GM06990 (cell line): ENCODE measurements around the gene ATG101.

Source experiments
- DNase-seq: peaks from one replicate; pipeline ENCODE4 v3.0.0-alpha.2; 2011; ENCODE audit not compliant: insufficient read length; ENCODE audit errors: extremely low read depth
- H3K27me3 ChIP-seq: replicated peaks from 2 replicates; pipeline ENCODE4 v1.6.0; 2011; ENCODE audit warnings: low read length; ENCODE audit not compliant: control insufficient read depth, insufficient read depth
- H3K36me3 ChIP-seq: 2 replicates; pipeline ENCODE4 v1.5.1; 2011; ENCODE audit warnings: low read length; ENCODE audit not compliant: control insufficient read depth, insufficient read depth
- H3K4me3 ChIP-seq: replicated peaks from 2 replicates; pipeline ENCODE4 v1.5.1; 2011; ENCODE audit warnings: low read depth, mild to moderate bottlenecking, control low read depth, low read length
- TF ChIP-seq, protein P1 (sequence below): IDR thresholded peaks from 2 replicates; pipeline ENCODE4 v1.5.1; 2011; ENCODE audit warnings: low read length, control low read depth, mild to moderate bottlenecking, inconsistent platforms; ENCODE audit not compliant: insufficient read depth, poor library complexity, severe bottlenecking

The ATG101 gene

DNA sequence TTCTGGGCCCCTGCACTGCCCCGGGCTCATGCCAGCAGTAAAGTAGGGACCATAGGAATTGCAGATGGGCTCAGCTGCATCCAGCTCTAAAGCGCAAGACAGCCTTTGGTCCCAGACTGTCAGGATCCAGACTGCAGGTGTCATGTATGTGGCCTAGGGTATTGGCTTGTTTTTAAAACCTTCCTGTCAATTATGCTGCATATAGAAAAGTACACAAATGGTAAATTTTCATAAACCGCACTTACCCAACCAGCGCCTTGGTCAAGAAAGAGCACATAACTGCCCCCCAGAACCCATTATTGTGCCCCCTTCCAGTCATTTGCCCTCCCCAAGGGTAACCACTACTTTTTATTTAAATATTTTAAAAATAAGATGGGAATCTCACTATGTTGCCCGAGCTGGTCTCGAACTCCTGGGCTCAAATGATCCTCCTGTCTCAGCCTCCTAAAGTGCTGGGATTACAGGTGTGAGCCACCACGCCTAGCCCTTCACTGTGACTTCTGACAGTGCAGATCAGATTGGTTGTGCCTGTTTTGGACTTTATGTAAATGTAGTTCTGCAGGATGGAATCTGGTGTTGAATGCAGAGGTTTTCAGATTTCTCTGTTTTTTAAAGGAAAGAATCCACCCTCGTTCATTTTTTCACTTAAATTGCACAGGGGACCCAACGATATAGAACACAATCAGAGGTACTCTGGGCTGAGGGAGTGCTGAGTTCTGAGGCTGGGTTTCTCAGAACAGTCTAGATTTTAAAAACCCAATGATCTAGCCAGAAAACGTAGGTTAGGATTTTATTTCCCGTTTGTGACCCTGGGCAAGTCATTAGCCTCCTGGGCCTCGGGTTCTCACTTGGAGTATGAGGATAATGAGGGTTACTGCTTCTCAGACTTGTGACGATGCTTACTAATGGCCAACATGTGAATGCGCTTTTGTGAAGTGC, 11.9 kb upstream of the ATG101 start:
- Histone ChIP-seq H3K27me3 (no peaks in the 10 kb centered on the region), H3K36me3 (no peaks in the 10 kb centered on the region), H3K4me3 (no peak overlapping the region)
- DNase-seq: no peak
- TF ChIP-seq, protein P1, sequence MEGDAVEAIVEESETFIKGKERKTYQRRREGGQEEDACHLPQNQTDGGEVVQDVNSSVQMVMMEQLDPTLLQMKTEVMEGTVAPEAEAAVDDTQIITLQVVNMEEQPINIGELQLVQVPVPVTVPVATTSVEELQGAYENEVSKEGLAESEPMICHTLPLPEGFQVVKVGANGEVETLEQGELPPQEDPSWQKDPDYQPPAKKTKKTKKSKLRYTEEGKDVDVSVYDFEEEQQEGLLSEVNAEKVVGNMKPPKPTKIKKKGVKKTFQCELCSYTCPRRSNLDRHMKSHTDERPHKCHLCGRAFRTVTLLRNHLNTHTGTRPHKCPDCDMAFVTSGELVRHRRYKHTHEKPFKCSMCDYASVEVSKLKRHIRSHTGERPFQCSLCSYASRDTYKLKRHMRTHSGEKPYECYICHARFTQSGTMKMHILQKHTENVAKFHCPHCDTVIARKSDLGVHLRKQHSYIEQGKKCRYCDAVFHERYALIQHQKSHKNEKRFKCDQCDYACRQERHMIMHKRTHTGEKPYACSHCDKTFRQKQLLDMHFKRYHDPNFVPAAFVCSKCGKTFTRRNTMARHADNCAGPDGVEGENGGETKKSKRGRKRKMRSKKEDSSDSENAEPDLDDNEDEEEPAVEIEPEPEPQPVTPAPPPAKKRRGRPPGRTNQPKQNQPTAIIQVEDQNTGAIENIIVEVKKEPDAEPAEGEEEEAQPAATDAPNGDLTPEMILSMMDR: no peak

DNA sequence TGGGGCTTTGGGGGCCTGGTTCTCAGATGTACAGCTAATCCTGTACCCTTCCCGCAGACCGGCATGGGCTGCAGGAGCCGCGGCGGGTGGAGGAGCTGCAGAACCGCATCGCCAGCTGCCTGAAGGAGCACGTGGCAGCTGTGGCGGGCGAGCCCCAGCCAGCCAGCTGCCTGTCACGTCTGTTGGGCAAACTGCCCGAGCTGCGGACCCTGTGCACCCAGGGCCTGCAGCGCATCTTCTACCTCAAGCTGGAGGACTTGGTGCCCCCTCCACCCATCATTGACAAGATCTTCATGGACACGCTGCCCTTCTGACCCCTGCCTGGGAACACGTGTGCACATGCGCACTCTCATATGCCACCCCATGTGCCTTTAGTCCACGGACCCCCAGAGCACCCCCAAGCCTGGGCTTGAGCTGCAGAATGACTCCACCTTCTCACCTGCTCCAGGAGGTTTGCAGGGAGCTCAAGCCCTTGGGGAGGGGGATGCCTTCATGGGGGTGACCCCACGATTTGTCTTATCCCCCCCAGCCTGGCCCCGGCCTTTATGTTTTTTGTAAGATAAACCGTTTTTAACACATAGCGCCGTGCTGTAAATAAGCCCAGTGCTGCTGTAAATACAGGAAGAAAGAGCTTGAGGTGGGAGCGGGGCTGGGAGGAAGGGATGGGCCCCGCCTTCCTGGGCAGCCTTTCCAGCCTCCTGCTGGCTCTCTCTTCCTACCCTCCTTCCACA, 11.0 kb upstream of the ATG101 start:
- H3K4me3 ChIP-seq: no peak overlapping the region
- H3K36me3 ChIP-seq: no peaks in the 10 kb centered on the region
- no peak for DNase-seq
- TF ChIP-seq, protein P1: no peak
- H3K27me3 ChIP-seq: no peaks in the 10 kb centered on the region

DNA sequence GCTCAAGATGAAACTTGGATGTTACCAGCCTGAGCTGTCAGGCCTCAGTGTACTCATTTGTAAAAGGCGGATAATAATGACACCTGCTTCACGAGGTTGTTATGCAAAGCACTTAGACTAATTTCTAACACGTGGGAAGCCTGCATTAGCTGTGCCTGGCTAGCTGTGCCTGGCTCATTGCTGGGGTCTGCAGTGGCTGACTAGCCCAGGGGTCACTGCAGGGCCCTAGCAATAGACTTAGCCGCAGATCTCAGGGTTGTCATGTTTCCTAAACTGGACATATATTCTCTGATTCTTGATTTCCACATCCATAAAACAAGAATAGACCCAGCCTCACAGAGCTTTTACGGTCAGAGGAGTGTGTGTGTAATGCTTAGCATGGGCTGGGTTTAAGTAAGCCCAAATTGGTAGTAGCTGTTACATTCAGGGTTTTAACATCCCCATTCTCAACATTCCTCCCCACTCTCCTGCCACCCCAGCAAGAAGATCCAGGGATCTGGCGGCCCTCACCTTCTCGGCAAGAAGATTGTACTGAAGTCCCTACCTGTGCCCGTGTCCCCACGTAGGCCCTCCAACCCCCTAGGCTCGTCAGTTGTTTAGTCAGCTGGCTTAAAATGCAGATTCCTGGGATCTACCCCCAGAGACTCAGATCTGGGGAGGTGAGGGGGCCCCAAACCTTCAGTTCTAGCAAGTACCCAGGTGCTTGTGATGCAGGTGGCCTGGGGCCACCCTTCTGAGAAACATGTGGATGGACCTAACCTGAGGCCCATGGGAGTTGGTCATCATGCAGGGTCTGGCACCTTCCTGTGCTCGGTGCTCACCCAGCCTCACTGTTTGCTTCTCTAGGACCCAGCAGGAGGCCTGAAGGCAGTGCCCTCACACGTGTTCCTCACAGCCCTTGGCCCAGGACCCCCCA, 9.9 kb upstream of the ATG101 start:
- no peak for DNase-seq
- Histone ChIP-seq H3K4me3 (no peak overlapping the region), H3K36me3 (no peaks in the 10 kb centered on the region), H3K27me3 (no peaks in the 10 kb centered on the region; the same call in 1 of the 2 replicates)
- TF ChIP-seq, protein P1: no peak

DNA sequence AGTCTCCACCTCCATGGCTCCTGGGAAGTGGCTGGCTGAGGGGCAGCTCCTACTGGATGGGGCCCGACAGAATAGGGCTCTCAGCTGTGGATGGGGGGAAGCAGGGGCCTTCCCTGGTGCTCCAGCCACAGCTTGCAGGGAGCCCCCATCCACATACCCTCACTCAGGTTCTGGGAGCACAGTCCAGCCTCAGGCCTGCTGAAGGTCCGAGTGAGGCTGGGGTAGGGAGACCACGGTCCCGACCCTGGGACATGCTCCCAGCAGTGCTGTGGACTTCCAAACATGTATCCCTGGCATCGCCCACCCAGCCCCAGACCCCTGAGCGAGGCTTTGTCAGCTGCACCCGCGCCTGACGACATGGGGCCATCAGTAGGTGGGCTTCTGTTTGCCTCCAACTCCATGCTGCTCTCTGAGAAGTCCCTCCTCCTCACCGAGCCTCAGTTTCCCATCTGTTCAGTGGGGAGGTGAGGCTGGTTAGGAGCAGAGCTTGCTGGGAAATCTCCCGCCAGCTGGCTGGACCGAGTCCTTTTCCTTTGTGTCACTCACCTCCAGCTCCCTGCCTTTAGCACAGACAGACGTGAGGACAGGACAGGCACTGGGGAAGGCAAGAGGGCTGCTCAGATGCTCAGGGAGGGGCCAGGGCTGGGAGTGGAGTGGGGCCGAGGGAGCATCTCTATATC, 9.1 kb upstream of the ATG101 start:
- H3K27me3 ChIP-seq: no peaks in the 10 kb centered on the region; the same call in 1 of the 2 replicates
- no peaks in the 10 kb centered on the region for H3K36me3 ChIP-seq
- DNase-seq: no peak
- no peak overlapping the region for H3K4me3 ChIP-seq
- TF ChIP-seq, protein P1: no peak

DNA sequence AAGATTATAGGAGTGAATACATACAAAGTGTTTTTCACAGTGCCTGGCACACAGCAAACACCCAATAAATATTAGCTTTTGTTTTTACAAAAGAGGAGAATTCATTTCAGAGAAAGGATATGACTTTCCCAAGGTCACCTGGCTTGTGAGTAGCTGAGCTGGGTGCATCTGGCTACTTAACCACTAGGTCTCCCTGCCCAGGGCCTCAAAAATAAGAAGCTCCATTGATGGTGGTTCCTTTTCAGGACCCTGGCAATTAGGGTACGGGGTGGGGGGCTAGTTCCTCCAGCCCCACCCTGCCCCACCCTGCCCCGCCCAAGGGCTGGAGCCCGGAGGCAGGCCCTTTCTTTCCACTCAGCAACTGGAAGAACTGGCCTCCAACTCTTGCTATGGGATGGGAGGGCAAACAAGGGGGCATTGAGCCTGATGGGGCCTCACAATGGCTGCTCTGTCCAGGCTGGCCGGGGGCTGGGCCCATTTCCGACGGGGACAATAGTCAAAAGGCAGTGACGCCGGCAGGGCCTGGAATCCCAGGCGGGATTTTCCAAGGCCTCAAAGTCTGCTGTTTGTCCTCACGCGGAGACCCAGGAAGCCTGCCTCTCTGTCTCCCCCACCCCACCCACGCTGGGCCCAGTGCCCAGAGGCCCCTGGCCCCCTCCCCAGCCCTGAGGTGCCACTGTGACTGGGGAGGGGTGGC, 8.2 kb upstream of the ATG101 start:
- TF ChIP-seq, protein P1: no peak
- H3K4me3 ChIP-seq: no peak overlapping the region
- H3K27me3 ChIP-seq: no peaks in the 10 kb centered on the region; the same call in 1 of the 2 replicates
- H3K36me3 ChIP-seq: no peaks in the 10 kb centered on the region
- no peak for DNase-seq
